Bone marrow (tissue), 2 donors: ENCODE results near the gene MRPL33.

Experiments used
- DNase-seq, 2 donors: peaks; one replicate each; lab custom pipeline; 2025; lab: John Stamatoyannopoulos, UW

The MRPL33 gene

GRCh38 chr2:27809761-27810241 is 38.3 kb downstream of the MRPL33 start:
- peak in 1 of 2 donors; percentile 65 for DNase-seq

GRCh38 chr2:27810455-27810854 is 38.9 kb downstream of the MRPL33 start:
- DNase-seq, result no peak

GRCh38 chr2:27811768-27812167 is 40.2 kb downstream of the MRPL33 start:
- DNase-seq, result no peak

GRCh38 chr2:27814758-27815157 is 43.2 kb downstream of the MRPL33 start:
- no peak for DNase-seq

- DNase-seq, result no peak
Measured at GRCh38 chr2:27815860-27816438, 44.4 kb downstream of the MRPL33 start.

- DNase-seq, result no peak
Measured at GRCh38 chr2:27822049-27822448, 50.5 kb downstream of the MRPL33 start.

- no peak for DNase-seq
Measured at GRCh38 chr2:27823135-27823534, 51.6 kb downstream of the MRPL33 start.

- DNase-seq, result no peak
Measured at GRCh38 chr2:27823569-27823968, 52.0 kb downstream of the MRPL33 start.

GRCh38 chr2:27824401-27824800 is 52.9 kb downstream of the MRPL33 start:
- no peak for DNase-seq

- no peak for DNase-seq
Measured at GRCh38 chr2:27828305-27828704, 56.8 kb downstream of the MRPL33 start.
